ENCODE data around the gene ANK3.

GRCh38 chr10:60331886-60332285 is 57.8 kb downstream of the ANK3 start:
- TF ChIP-seq POLR2A (IDR thresholded peaks at IDR 0.05) (no peak), CTCF (IDR thresholded peaks at IDR 0.05) (no peak), POLR2AphosphoS5 (IDR thresholded peaks at IDR 0.05) (no peak)
